Astrocyte (in vitro differentiated cells and primary cell): Measurements from ENCODE around the gene KLRB1. TPM values are rescaled to one million over a fixed set of nuclear protein-coding genes. Genes with fewer than 3 reads are reported as not detected.
"Not testable (repeated sequence)": the region's sequence is repeated elsewhere in the genome, so short reads cannot be mapped to it uniquely, and the experiment has no call there.

Source experiments
- DNase-seq: peaks from one replicate; pipeline ENCODE4 v3.0.0-alpha.2; 2010; ENCODE audit warnings: low read depth
- FAIRE-seq: peaks from 2 replicates; lab custom pipeline; 2011; peaks lifted over from hg19 to GRCh38; lab: Jason Lieb, UNC
- H2AFZ ChIP-seq: 2 replicates; pipeline ENCODE4 v1.6.0; 2012; ENCODE audit warnings: low read depth, low read length, inconsistent platforms
- H3K27ac ChIP-seq: 2 replicates; pipeline ENCODE4 v1.5.1; 2011; ENCODE audit warnings: low read depth, low read length, inconsistent platforms
- H3K27me3 ChIP-seq: 2 replicates; pipeline ENCODE4 v1.6.0; 2011; ENCODE audit warnings: low read length, inconsistent platforms; ENCODE audit not compliant: insufficient read depth
- H3K36me3 ChIP-seq: 2 replicates; pipeline ENCODE4 v1.5.1; 2011; ENCODE audit warnings: low read length, inconsistent platforms; ENCODE audit not compliant: insufficient read depth
- H3K4me1 ChIP-seq: 2 replicates; pipeline ENCODE4 v1.5.1; 2011; ENCODE audit warnings: low read length, inconsistent platforms; ENCODE audit not compliant: insufficient read depth
- H3K4me2 ChIP-seq: 2 replicates; pipeline ENCODE4 v1.6.0; 2012; ENCODE audit warnings: low read length, inconsistent platforms
- H3K4me3 ChIP-seq: 2 replicates; pipeline ENCODE4 v1.5.1; 2011; ENCODE audit warnings: low read depth, mild to moderate bottlenecking, low read length, inconsistent platforms; ENCODE audit not compliant: insufficient read depth
- H3K79me2 ChIP-seq: 2 replicates; pipeline ENCODE4 v1.6.0; 2012; ENCODE audit warnings: mild to moderate bottlenecking, low read length, inconsistent platforms; ENCODE audit not compliant: insufficient read depth
- H3K9ac ChIP-seq: 2 replicates; pipeline ENCODE4 v1.6.0; 2012; ENCODE audit warnings: mild to moderate bottlenecking, low read length, inconsistent platforms
- H3K9me3 ChIP-seq: 2 replicates; pipeline ENCODE4 v1.5.1; 2012; ENCODE audit warnings: low read depth, mild to moderate bottlenecking, low read length, inconsistent platforms; ENCODE audit not compliant: insufficient read depth
- H4K20me1 ChIP-seq: 2 replicates; pipeline ENCODE4 v1.6.0; 2012; ENCODE audit warnings: low read length, inconsistent platforms; ENCODE audit not compliant: insufficient read depth
- H3K27ac Mint-ChIP-seq: one replicate; pipeline ENCODE4 v1.8.0; 2021; ENCODE audit warnings: mild to moderate bottlenecking, mixed read lengths; ENCODE audit not compliant: unreplicated experiment
- H3K27me3 Mint-ChIP-seq: one replicate; pipeline ENCODE4 v1.8.0; 2021; ENCODE audit warnings: low read depth, mixed read lengths; ENCODE audit not compliant: unreplicated experiment
- H3K36me3 Mint-ChIP-seq: one replicate; pipeline ENCODE4 v1.8.0; 2021; ENCODE audit warnings: low read depth, mixed read lengths; ENCODE audit not compliant: unreplicated experiment
- H3K4me1 Mint-ChIP-seq: one replicate; pipeline ENCODE4 v1.8.0; 2021; ENCODE audit warnings: low read depth, mixed read lengths; ENCODE audit not compliant: unreplicated experiment
- H3K4me3 Mint-ChIP-seq: one replicate; pipeline ENCODE4 v1.8.0; 2021; ENCODE audit warnings: mild to moderate bottlenecking, moderate library complexity, mixed read lengths; ENCODE audit not compliant: unreplicated experiment
- H3K9me3 Mint-ChIP-seq: one replicate; pipeline ENCODE4 v1.8.0; 2021; ENCODE audit warnings: mild to moderate bottlenecking, mixed read lengths; ENCODE audit not compliant: unreplicated experiment
- total RNA-seq: library from RNA; stranded (reverse); gene quantifications from 2 replicates; pipeline ENCODE4 v1.2.1, GENCODE V29; 2021

KLRB1 gene
- total RNA-seq, 1 donor from 2014 or later, result not detected

- H3K9me3 Mint-ChIP-seq, DNase-seq, H3K27me3 ChIP-seq, H3K4me2 ChIP-seq, H3K27ac ChIP-seq, H3K27ac Mint-ChIP-seq, H3K9me3 ChIP-seq, H3K36me3 ChIP-seq, H3K4me3 Mint-ChIP-seq, H3K27me3 Mint-ChIP-seq, H4K20me1 ChIP-seq, H3K79me2 ChIP-seq, H3K4me1 ChIP-seq, H3K4me3 ChIP-seq, H3K4me1 Mint-ChIP-seq, H2AFZ ChIP-seq, H3K36me3 Mint-ChIP-seq, FAIRE-seq, H3K9ac ChIP-seq: not testable (repeated sequence)
Observed at GRCh38 chr12:9562841-9563453, 44.8 kb downstream of the KLRB1 start.

DNA sequence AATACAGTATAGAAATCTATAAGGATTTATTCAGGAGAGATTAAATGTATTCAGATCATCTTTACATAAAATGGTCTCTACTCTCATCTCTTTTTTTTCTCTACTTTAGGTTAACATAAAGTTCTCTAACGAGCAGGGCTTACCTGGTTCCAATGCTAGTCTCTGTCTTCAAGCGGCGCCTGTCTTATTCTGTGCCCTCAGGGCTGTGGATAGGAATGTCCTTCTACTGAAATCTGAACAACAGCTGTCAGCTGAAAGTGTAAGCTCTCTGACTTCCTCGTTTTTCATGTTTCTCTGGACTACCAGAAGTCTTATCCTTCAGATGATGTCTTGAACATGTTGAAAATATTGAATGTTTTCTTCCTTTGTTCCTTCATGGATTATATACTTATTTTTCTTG is 62.2 kb downstream of the KLRB1 start:
- H3K27me3 ChIP-seq, H3K4me1 Mint-ChIP-seq, H3K36me3 ChIP-seq, H3K27ac ChIP-seq, H3K9me3 ChIP-seq, H3K27me3 Mint-ChIP-seq, H3K79me2 ChIP-seq, H3K4me1 ChIP-seq, FAIRE-seq, H3K9me3 Mint-ChIP-seq, H3K9ac ChIP-seq, H3K36me3 Mint-ChIP-seq, H3K27ac Mint-ChIP-seq, H4K20me1 ChIP-seq, H3K4me3 Mint-ChIP-seq, H2AFZ ChIP-seq, DNase-seq, H3K4me2 ChIP-seq, H3K4me3 ChIP-seq: not testable (repeated sequence)

Other genes starting within 250 kb of the KLRB1 start
- gene CLEC2D, start 61.8 kb upstream of the KLRB1 start, total RNA-seq, result 3.2 and 4.7 TPM in 2 replicates
- gene CLECL1, start 125.2 kb upstream of the KLRB1 start, total RNA-seq, result not detected in 2 replicates
- 0.18 TPM in 1 of 2 replicates, not detected in the other for gene CD69, start 153.0 kb upstream of the KLRB1 start, total RNA-seq
- gene KLRF1, start 219.6 kb upstream of the KLRB1 start, total RNA-seq, result not detected in 2 replicates